ENCODE data around the gene PDIK1L. TPM values are rescaled to one million over a fixed set of nuclear protein-coding genes. Genes with fewer than 3 reads are reported as not detected.
"Not testable (repeated sequence)": the region's sequence is repeated elsewhere in the genome, so short reads cannot be mapped to it uniquely, and the experiment has no call there.

The PDIK1L gene
- total RNA-seq, 2 donors from 2014 or later, result 3.3 to 4.7 TPM

DNA sequence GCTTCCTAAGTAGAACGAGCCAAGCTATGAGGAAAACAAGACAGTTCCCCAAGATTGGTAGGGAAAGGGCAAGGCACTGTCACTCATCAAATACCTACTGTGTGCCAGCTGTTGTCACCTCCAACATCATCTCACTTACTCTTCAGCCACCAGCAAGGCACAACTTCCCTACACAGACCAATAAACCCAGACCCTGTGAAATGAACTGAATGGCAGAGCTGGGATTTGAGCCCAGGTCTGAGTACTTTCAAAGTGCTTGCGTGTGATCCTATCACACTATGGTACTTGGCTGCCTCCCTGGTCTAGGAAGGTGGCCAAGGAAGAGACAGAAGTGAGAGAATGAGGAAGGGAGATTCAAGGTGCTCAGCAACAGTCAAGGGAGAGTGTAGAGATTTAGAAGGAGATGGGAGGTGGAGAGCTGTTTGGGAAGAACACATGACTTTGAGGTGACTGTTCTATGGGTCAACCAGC, 27.5 kb upstream of the PDIK1L start:
- intact Hi-C loops (cut with DNase I), result no loop called here
- ATAC-seq, result peak; percentile 79 to 90
- DNase-seq, result peak; percentile 56

GRCh38 chr1:26084844-26085243, 26.8 kb upstream of the PDIK1L start:
- no peak for DNase-seq
- intact Hi-C loops (cut with DNase I), result no loop called here
- ATAC-seq, result no peak

DNA sequence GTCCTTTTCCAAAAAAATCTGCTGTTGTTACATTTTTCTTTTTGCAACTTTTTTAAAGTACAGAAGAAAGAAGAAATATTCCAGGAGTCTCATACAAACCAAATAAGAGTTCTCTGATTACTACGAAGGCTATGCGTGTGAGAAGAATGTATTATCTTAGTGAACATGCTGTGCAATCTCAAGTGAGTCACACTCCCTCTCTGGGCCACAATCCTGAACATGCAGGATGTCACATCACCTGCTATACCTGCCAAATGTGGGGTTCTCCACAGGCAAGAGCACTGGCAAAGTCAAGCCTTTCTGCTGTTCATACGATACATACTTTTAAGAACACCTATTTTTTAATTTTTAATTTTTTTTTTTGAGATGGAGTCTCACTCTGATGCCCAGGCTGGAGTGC, 22.5 kb upstream of the PDIK1L start:
- no peak for ATAC-seq
- no peak for DNase-seq
- intact Hi-C loops (cut with DNase I), result no loop called here

GRCh38 chr1:26090893-26091292, 20.7 kb upstream of the PDIK1L start:
- intact Hi-C loops (cut with DNase I), result no loop called here
- ATAC-seq, result no peak
- DNase-seq, result no peak

GRCh38 chr1:26092422-26092821, 19.2 kb upstream of the PDIK1L start:
- ATAC-seq (no peak), DNase-seq (no peak)
- intact Hi-C loops (cut with DNase I), result no loop called here

GRCh38 chr1:26093569-26093968, 18.1 kb upstream of the PDIK1L start:
- ATAC-seq; DNase-seq; intact Hi-C loops (cut with DNase I): not testable (repeated sequence)

- intact Hi-C loops (cut with DNase I), result loop anchor here in 1 of 2 donors (2.0 kb wide), 1 partner anchor 27 kb away; the partner anchor contains the start of gene TRIM63
- DNase-seq (peak; percentile 64), ATAC-seq (peak; percentile 87 to 95)
Observed at GRCh38 chr1:26094076-26094669, 17.5 kb upstream of the PDIK1L start.

DNA sequence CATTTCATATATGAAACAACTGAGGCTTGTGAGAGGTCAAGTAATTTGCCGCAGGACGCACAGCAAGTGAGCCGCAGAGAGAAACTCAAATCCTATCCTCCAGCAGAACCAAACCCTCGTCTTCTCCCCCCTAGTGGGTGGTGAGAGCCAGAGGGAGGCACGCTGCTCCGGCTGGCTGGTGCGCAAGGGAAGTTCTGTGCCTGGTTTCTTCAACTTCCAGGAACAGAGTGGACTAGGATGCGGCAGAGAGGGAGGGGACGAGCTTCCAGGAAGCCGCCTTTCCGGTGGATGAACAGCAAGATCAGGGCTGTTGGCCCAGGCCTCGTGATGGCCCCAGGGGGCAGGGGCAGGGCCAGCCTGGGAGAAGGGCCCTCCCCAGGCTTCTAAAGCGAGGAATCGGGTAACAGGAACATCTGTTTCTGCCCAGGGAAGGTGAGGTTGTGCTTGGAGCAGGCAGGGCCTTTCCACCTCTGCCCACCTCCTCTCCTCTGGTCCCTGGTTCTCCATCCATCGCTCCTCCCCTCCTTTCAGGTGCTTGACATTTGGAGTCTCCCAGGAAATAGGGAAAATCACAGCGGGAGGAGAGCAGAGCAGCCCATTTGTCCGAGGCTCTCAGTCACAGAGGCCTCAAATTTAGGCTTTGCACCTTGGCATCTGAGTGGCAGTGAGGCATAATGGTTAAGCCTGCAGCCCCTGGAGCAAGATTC, 16.8 kb upstream of the PDIK1L start:
- intact Hi-C loops (cut with DNase I), result loop anchor here in 1 of 2 donors (2.0 kb wide), 1 partner anchor 28 kb away; the partner anchor contains the start of gene TRIM63
- ATAC-seq, result peak; percentile 81
- peak; percentile 79 for DNase-seq

DNA sequence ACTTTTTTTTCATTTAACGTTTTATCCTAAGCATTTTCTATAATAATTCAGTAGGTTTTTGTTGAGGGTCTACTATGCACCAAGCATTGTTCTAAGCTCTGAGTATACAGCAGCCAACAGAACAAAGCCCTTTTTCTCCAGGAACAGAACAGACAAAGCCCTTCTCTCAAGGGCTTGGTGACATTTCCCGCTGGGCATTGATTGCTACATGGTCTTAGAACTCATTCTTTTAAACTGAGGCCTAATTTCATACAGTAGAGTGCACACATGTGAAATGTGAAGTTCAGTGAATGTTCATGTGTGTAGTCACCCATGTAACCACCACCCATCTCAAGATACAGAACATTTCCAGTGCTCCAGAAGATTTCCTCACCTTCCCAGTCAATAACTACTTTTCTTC, 15.2 kb upstream of the PDIK1L start:
- ATAC-seq (no peak), DNase-seq (no peak)
- intact Hi-C loops (cut with DNase I), result no loop called here

GRCh38 chr1:26097696-26098095, 13.9 kb upstream of the PDIK1L start:
- intact Hi-C loops (cut with DNase I), result no loop called here
- no peak for DNase-seq
- no peak for ATAC-seq

DNA sequence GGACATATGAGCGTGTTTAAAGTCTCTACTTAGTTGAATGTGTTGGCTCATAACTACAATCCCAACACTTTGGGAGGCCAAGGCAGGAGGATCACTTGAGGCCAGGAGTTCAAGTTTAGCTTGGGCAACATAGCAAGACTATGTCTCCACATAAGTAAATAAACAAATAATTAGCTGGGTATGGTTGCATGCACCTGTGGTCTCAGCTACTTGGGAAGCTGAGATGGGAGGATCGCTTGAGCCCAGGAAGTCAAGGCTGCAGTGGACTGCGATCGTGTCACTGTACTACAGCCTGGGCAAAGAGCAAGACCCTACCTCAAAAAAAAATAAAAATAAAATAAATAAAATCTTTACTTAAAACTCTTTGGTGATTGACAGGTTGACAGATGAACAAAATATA, 13.0 kb upstream of the PDIK1L start:
- ATAC-seq (no peak), DNase-seq (no peak)
- intact Hi-C loops (cut with DNase I), result no loop called here

- intact Hi-C loops (cut with DNase I), result loop anchor here in 1 of 2 donors (5.0 kb wide), 1 partner anchor 62 kb away; no protein-coding TSS in a partner anchor
- no peak for ATAC-seq
- no peak for DNase-seq
Observed at GRCh38 chr1:26099780-26100179, 11.8 kb upstream of the PDIK1L start.

DNA sequence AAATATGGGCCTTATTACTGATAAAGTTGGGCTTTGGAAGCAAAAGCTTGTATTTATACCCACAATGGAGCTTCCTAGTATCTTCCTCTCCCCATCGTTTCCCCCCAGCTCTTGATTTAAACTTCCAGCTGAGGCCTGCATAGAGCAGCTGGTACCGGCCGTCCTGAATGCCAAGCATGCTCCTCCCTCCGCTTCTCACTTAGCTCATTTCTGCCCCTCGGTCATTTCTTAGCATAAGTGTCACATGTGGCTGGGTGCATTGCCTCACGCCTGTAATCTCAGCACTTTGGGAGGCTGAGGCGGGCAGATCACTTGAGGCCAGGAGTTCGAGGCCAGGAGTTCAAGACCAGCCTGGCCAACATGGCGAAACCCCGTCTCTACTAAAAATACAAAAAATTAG, 11.4 kb upstream of the PDIK1L start:
- ATAC-seq (peak in 1 of 2 donors; percentile 53), DNase-seq (peak; percentile 33)
- intact Hi-C loops (cut with DNase I), result loop anchor here in 1 of 2 donors (5.0 kb wide), 1 partner anchor 63 kb away; no protein-coding TSS in a partner anchor

GRCh38 chr1:26102119-26102518, 9.5 kb upstream of the PDIK1L start:
- intact Hi-C loops (cut with DNase I), result loop anchor here in 1 of 2 donors (5.0 kb wide), 1 partner anchor 65 kb away; no protein-coding TSS in a partner anchor
- DNase-seq (no peak), ATAC-seq (no peak)

DNA sequence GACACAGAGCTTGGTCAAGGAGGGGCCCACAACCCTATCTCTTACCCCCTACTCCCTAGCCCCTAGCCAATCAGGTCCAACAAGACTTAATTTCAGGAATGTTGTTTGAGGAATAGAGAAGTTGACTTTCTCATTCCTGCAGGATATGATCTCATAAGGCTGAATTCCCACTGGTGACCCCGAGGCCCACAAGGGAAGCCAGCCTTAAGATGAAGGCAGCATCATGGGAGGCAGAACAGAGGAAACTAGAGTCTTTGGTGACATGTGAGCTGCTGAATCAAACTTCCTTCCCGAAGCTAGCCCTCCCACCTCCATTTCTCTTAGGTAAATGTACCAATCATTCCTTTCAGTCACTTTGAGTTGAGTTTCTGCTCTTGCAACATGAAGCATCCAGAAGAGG, 9.1 kb upstream of the PDIK1L start:
- intact Hi-C loops (cut with DNase I), result loop anchor here in 1 of 2 donors (5.0 kb wide), 1 partner anchor 65 kb away; no protein-coding TSS in a partner anchor
- DNase-seq (no peak), ATAC-seq (no peak)

DNA sequence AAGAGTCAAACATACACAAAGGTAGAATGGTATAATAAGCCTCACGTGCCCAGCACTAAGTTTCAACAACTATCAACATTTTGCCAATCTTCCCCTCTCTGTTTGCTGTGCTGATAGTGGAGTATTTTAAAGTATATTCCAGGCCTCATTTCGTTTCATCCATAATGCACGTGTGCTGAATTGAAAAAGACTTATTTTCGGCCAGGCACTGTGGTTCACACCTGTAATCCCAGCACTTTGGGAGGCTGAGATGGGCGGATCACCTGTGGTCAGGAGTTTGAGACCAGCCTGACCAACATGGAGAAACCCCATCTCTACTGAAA, 6.4 kb upstream of the PDIK1L start:
- not testable (repeated sequence) for ATAC-seq, DNase-seq
- intact Hi-C loops (cut with DNase I), result loop anchor here (1.0 to 5.0 kb wide), 4 partner anchors 40 to 216 kb away; no protein-coding TSS in a partner anchor

- ATAC-seq (no peak), DNase-seq (no peak)
- intact Hi-C loops (cut with DNase I), result loop anchor here in 1 of 2 donors (5.0 to 10.0 kb wide), 2 partner anchors 38 to 125 kb away; partner anchors contain the start of gene CEP85
Observed at GRCh38 chr1:26109229-26110164, 2.1 kb upstream of the PDIK1L start.

DNA sequence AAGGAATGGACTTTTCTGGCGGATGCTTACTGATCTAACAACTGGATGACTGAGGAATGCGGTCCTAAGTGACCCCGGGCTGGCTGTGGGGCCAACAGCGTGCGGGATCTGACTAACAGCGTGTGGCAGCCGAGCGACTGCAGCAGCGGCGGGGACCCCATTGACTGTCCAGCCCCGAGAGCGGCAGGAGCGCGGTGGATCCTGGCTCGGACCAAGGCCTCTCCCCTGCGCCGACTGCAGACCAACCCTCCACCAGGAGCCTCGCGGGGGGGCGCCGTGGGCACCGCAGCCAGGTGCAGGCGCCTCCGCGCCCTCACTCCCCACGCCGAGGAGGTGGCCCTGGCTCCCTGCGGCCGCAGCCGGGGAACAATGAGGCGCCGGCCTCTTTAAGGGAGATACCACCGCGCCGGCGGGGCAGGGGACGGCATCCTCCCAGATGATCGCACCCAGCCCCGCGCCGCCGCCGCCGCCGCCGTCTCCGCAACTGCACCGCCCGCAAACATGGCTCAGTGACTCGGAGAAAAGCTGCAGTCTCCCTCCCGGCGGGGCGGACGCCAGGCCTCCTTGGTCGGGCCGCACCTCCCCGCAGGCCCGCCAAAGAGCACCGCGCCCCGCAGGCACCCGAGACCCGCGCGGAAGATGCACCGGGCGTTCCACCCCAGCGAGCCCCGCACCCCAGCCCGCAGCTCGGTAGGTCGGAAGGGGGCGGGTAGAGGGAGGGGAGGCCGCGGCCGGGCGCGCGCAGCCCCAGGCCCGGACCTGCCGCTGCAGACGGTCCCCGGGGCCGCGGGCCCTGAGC, 694 bp upstream of the PDIK1L start:
- peak; percentile 84 for DNase-seq
- intact Hi-C loops (cut with DNase I), result loop anchor here in 1 of 2 donors (10.0 kb wide), 1 partner anchor 124 kb away; the partner anchor contains the start of gene CEP85

More for the DNA sequence above, 694 bp upstream of the PDIK1L start:
- ATAC-seq, result peak; percentile 64 to 75
